HepG2 (cell line): ENCODE results near the gene FAM81A. TPM values are rescaled to one million over a fixed set of nuclear protein-coding genes. Genes with fewer than 3 reads are reported as not detected.

Experiments
- ATAC-seq: fragments of 200-7000 bp; cut with Tn5 transposase; 3 replicates; pipeline ENCODE4 v1.9.1; 2020; ENCODE audit warnings: mild to moderate bottlenecking, moderate library complexity
- BruUV-seq: library from RNA; stranded (reverse); fragments of 400-500 nt; replicated peaks from 2 replicates; lab custom pipeline; 2021; lab: Mats Ljungman, UMichigan
- CTCF ChIA-PET: fragments of 300-600 bp; formaldehyde crosslinking; extraction: SDS; loops from one replicate; lab custom pipeline; 2021; ENCODE audit warnings: low total read pairs, inconsistent platforms, low intra/inter-chr PET ratio; lab: Yijun Ruan, JAX
- POLR2A ChIA-PET: fragments of 350-600 bp; sonication (Branson Sonifier 250); formaldehyde crosslinking; loops from one replicate; lab custom pipeline; 2020; ENCODE audit warnings: antibody characterized with exemption, inconsistent platforms; lab: Yijun Ruan, JAX
- DNase-seq: peaks from one replicate; pipeline ENCODE4 v3.0.0-alpha.2; 2015; ENCODE audit warnings: low spot score
- FAIRE-seq: peaks from 3 replicates; lab custom pipeline; 2011; peaks lifted over from hg19 to GRCh38; lab: Jason Lieb, UNC
- H2AFZ ChIP-seq: one replicate; pipeline ENCODE4 v1.6.1; 2011; ENCODE audit warnings: low read length, inconsistent platforms
- H3K27ac ChIP-seq: fragments of 300-600 bp; 3 replicates; pipeline ENCODE4 v1.8.0; 2011; ENCODE audit warnings: mixed run types, mild to moderate bottlenecking, mixed read lengths, low read length, inconsistent platforms; ENCODE audit not compliant: insufficient read depth; ENCODE audit errors: extremely low read length
- H3K27me3 ChIP-seq, 2 experiments: fragments of 200-600 bp in 1 of 2; 2 replicates in 1 of 2; 3 replicates in 1 of 2; pipeline versions ENCODE4 v1.6.0 to v1.8.0; 2011; ENCODE audit warnings: low read length in 2 of 2, mild to moderate bottlenecking in 2 of 2, moderate library complexity in 2 of 2, inconsistent platforms in 1 of 2; ENCODE audit not compliant: insufficient read depth in 2 of 2, control insufficient read depth in 1 of 2
- H3K36me3 ChIP-seq, 2 experiments: fragments of 200-600 bp in 1 of 2; replicated peaks in 1 of 2; 2 replicates in 1 of 2; 3 replicates in 1 of 2; pipeline versions ENCODE4 v1.5.1 to v1.8.0; 2011; ENCODE audit warnings: low read length in 2 of 2, inconsistent platforms in 1 of 2; ENCODE audit not compliant: insufficient read depth in 2 of 2, control insufficient read depth in 1 of 2
- H3K4me1 ChIP-seq: 2 replicates; pipeline ENCODE4 v1.5.1; 2012; ENCODE audit warnings: low read length, inconsistent platforms; ENCODE audit not compliant: insufficient read depth
- H3K4me2 ChIP-seq: 2 replicates; pipeline ENCODE4 v1.6.0; 2011; ENCODE audit warnings: low read depth, low read length, inconsistent platforms
- H3K4me3 ChIP-seq, 3 experiments: fragments of 200-600 bp in 1 of 3; sonication (generic), shearing (Covaris generic) in 1 of 3; replicated peaks in 1 of 3; 2 replicates each; pipeline ENCODE4 v1.5.1; 2011 to 2016; ENCODE audit warnings: low read length in 3 of 3, inconsistent platforms in 2 of 3, low read depth in 2 of 3, mild to moderate bottlenecking in 2 of 3, control low read depth in 1 of 3, mixed read lengths in 1 of 3; ENCODE audit not compliant: insufficient read depth in 1 of 3
- H3K79me2 ChIP-seq: one replicate; pipeline ENCODE4 v1.6.1; 2011; ENCODE audit warnings: low read length, inconsistent platforms; ENCODE audit not compliant: insufficient read depth
- H3K9ac ChIP-seq: 2 replicates; pipeline ENCODE4 v1.6.0; 2011; ENCODE audit warnings: mild to moderate bottlenecking, low read depth, low read length, inconsistent platforms; ENCODE audit not compliant: insufficient read depth
- H3K9me3 ChIP-seq: 2 replicates; pipeline ENCODE4 v1.5.1; 2012; ENCODE audit warnings: mild to moderate bottlenecking, low read length
- H4K20me1 ChIP-seq: 2 replicates; pipeline ENCODE4 v1.6.0; 2011; ENCODE audit warnings: inconsistent platforms, mild to moderate bottlenecking, low read length, moderate library complexity; ENCODE audit not compliant: insufficient read depth
- AHR ChIP-seq: IDR thresholded peaks from 2 replicates; pipeline ENCODE4 v1.6.1; 2018; ENCODE audit warnings: missing genetic modification reagents, missing compliant biosample characterization
- CAMTA2 ChIP-seq: sonication (generic); formaldehyde crosslinking; IDR thresholded peaks from 2 replicates; pipeline ENCODE4 v1.4.0; 2020; ENCODE audit warnings: mild to moderate bottlenecking, missing genetic modification reagents, borderline replicate concordance
- ELF1 ChIP-seq: sonication (generic); formaldehyde crosslinking; IDR thresholded peaks from 2 replicates; pipeline ENCODE4 v1.4.0; 2020; ENCODE audit warnings: missing genetic modification reagents
- NFATC3 ChIP-seq: sonication (generic); formaldehyde crosslinking; IDR thresholded peaks from 2 replicates; pipeline ENCODE4 v1.5.1; 2020; ENCODE audit warnings: mild to moderate bottlenecking, missing genetic modification reagents
- NFYC ChIP-seq: IDR thresholded peaks from 2 replicates; pipeline ENCODE4 v1.6.1; 2016; ENCODE audit warnings: missing genetic modification reagents, missing compliant biosample characterization
- POGZ ChIP-seq: sonication (generic); formaldehyde crosslinking; IDR thresholded peaks from 2 replicates; pipeline ENCODE4 v1.4.0; 2020; ENCODE audit warnings: mild to moderate bottlenecking, missing genetic modification reagents
- SALL1 ChIP-seq: sonication (generic); formaldehyde crosslinking; IDR thresholded peaks from 2 replicates; pipeline ENCODE4 v1.8.0; 2022; ENCODE audit warnings: mild to moderate bottlenecking, missing genetic modification reagents
- ZKSCAN8 ChIP-seq: IDR thresholded peaks from 2 replicates; pipeline ENCODE4 v1.6.1; 2016; ENCODE audit warnings: borderline replicate concordance, missing genetic modification reagents, missing compliant biosample characterization
- ZNF10 ChIP-seq: sonication (generic); formaldehyde crosslinking; IDR thresholded peaks from 2 replicates; pipeline ENCODE4 v1.4.0; 2020; ENCODE audit warnings: mild to moderate bottlenecking, low read depth, missing genetic modification reagents, borderline replicate concordance
- ZNF605 ChIP-seq: sonication (generic); formaldehyde crosslinking; IDR thresholded peaks from 2 replicates; pipeline ENCODE4 v1.8.0; 2022; ENCODE audit warnings: mild to moderate bottlenecking, missing genetic modification reagents
- ZNF629 ChIP-seq: sonication (generic); formaldehyde crosslinking; conservative IDR thresholded peaks from 2 replicates; pipeline ENCODE4 v1.5.0; 2020; ENCODE audit warnings: missing genetic modification reagents
- WGBS: methylation state at CpG from one replicate; pipeline ENCODE4 v1.1.6; 2017; ENCODE audit warnings: low lambda C conversion rate; 5-methylcytosine and 5-hydroxymethylcytosine counted together
- in situ Hi-C: cut with HindIII; loops from 2 replicates; pipeline ENCODE4 v1.10.0; 2017; ENCODE audit warnings: low pct_unique_long_range_greater_than_20kb; ENCODE audit not compliant: extremely low pct_ligation_motif_present
- intact Hi-C: fragments of 100-400 bp; cut with micrococcal nuclease; formaldehyde crosslinking; loops from one replicate; pipeline ENCODE4 v1.10.0; 2022; ENCODE audit not compliant: unreplicated experiment
- polyA plus RNA-seq, 8 experiments: library from polyadenylated mRNA; depleted of rRNA in 3 of 8; stranded (reverse) in 7 of 8; unstranded in 1 of 8; fragments of >200 nt; fragmentation: Illumina TruSeq in 4 of 8; extraction: Trizol in 4 of 8; gene quantifications; 2 replicates each; pipeline versions ENCODE4 v1.2.1 to v1.2.3, GENCODE V29; 2011 to 2016; ENCODE audit warnings: low read depth in 4 of 8, missing spikeins in 1 of 8, mixed read lengths in 1 of 8; ENCODE audit not compliant: insufficient read depth in 1 of 8
- total RNA-seq, 5 experiments: library from RNA; depleted of rRNA; stranded (reverse); fragments of >200 nt; fragmentation: Illumina TruSeq; extraction: Trizol; gene quantifications; 2 replicates each; pipeline ENCODE4 v1.2.3, GENCODE V29; 2016; ENCODE audit warnings: low read depth in 1 of 5
- TF ChIP-seq, protein P1 (sequence below): sonication (generic); formaldehyde crosslinking; IDR thresholded peaks from 2 replicates; pipeline ENCODE4 v1.4.0; 2020; ENCODE audit warnings: missing genetic modification reagents
- TF ChIP-seq, protein P2 (sequence below): sonication (generic); formaldehyde crosslinking; IDR thresholded peaks from 2 replicates; pipeline ENCODE4 v1.4.0; 2020; ENCODE audit warnings: missing genetic modification reagents
- TF ChIP-seq, protein P3 (sequence below): sonication (generic); formaldehyde crosslinking; IDR thresholded peaks from 2 replicates; pipeline ENCODE4 v1.4.0; 2020; ENCODE audit warnings: missing genetic modification reagents

Gene FAM81A
- total and polyA plus RNA-seq, 2 of the 13 experiments (the other 11 are each of a cell fraction or from before 2014, with no cell fraction given): 0.09 TPM; not detected in 1

DNA sequence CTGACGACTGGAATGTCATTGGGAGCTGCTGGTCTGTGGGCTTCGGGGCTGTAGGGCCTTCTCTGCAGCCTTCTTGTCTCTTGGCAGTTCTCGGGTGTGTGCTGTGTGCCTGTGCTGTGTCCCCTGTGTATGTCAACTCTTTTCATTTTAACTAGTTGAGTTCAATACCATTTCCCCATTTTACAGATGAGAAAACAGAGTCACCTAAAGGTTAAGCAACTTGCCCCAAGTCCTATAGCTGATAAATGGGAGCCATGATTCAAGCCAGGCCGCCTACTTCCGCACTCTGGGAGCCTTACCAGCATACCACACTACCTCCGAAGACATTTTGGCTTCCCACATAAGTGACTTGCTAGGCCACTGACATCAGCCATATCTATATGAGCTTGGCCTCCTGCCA lies 85.7 kb downstream of the FAM81A start:
- Histone ChIP-seq H3K36me3 (no peaks in the 10 kb centered on the region), H3K4me2 (peak overlapping the region; percentile 65), H3K9me3 (no peaks in the 10 kb centered on the region), H3K27ac (no peak overlapping the region), H3K79me2 (no peaks in the 10 kb centered on the region), H3K27me3 (peaks cover 0 to 5% of the 10 kb centered on the region in 2 experiments; a peak in 1 of 5 replicates), H2AFZ (no peak overlapping the region), H3K4me3 (peak overlapping the region in 1 of 3 experiments; percentile 56; a peak in 1 of 6 replicates), H4K20me1 (no peaks in the 10 kb centered on the region), H3K4me1 (peaks cover 18% of the 10 kb centered on the region), H3K9ac (no peak overlapping the region)
- ATAC-seq: no peak; the same call in 2 of the 3 replicates
- BruUV-seq: no TSS peak
- TF ChIP-seq SALL1 (CRISPR knock-in tag): no peak
- no peak for TF ChIP-seq NFYC (CRISPR knock-in tag)
- TF ChIP-seq ZNF10: no peak
- no peak for TF ChIP-seq ZNF605
- TF ChIP-seq NFATC3 (CRISPR knock-in tag): no peak
- no peak for TF ChIP-seq ZKSCAN8 (CRISPR knock-in tag)
- peak; percentile 74; the same call in 1 of the 2 replicates for TF ChIP-seq ZNF629 (CRISPR knock-in tag)
- no peak for FAIRE-seq
- in situ Hi-C loops: no loop called here
- CTCF ChIA-PET: no interaction called here
- intact Hi-C loops: no loop called here
- WGBS: 73% methylated on average over 5 of the region's 6 CpGs
- POLR2A ChIA-PET: interaction anchor here (1.3 kb wide), 1 partner anchor 134 kb away, joined by 3 read pairs; the partner anchor contains the start of gene GTF2A2
- no peak for DNase-seq

DNA sequence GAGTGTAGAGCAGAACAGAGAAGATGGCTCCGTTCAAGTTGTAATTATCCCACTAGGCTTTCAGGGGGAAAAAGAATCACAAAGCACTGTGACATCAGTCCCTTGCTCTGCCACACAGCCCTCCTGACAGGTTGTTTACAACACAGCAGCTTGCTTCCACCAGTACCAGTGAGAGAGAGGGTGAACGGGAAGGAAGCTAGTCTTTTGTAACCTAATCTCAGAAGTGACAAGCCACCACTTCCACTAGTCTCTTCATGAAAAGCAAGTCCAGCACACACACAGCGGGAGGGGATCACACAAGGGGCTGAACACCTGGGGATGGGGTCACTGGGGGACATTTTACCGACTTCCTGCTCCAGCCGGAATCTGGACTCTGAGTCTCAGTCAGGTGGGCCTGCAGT lies 86.3 kb downstream of the FAM81A start:
- Histone ChIP-seq H3K27me3 (peaks cover 0 to 5% of the 10 kb centered on the region in 2 experiments; a peak in 1 of 5 replicates), H3K4me1 (peaks cover 24% of the 10 kb centered on the region), H3K27ac (no peak overlapping the region), H2AFZ (peak overlapping the region; percentile 88), H3K4me2 (peak overlapping the region; percentile 65), H4K20me1 (no peaks in the 10 kb centered on the region), H3K9me3 (no peaks in the 10 kb centered on the region), H3K9ac (no peak overlapping the region), H3K79me2 (no peaks in the 10 kb centered on the region), H3K36me3 (no peaks in the 10 kb centered on the region), H3K4me3 (peak overlapping the region; percentile 14 to 56 (median 44); a peak in 5 of 6 replicates)
- ChIA-PET POLR2A (interaction anchor here (1.3 kb wide), 1 partner anchor 133 kb away, joined by 3 read pairs; the partner anchor contains the start of gene GTF2A2), CTCF (no interaction called here)
- no peak for FAIRE-seq
- ATAC-seq: peak; percentile 58
- DNase-seq: no peak
- in situ Hi-C loops: no loop called here
- 6% methylated on average over 5 of the region's 5 CpGs for WGBS
- no TSS peak for BruUV-seq
- intact Hi-C loops: no loop called here
- TF ChIP-seq, protein P1, sequence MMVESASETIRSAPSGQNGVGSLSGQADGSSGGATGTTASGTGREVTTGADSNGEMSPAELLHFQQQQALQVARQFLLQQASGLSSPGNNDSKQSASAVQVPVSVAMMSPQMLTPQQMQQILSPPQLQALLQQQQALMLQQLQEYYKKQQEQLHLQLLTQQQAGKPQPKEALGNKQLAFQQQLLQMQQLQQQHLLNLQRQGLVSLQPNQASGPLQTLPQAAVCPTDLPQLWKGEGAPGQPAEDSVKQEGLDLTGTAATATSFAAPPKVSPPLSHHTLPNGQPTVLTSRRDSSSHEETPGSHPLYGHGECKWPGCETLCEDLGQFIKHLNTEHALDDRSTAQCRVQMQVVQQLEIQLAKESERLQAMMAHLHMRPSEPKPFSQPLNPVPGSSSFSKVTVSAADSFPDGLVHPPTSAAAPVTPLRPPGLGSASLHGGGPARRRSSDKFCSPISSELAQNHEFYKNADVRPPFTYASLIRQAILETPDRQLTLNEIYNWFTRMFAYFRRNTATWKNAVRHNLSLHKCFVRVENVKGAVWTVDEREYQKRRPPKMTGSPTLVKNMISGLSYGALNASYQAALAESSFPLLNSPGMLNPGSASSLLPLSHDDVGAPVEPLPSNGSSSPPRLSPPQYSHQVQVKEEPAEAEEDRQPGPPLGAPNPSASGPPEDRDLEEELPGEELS: no peak
- TF ChIP-seq POGZ (CRISPR knock-in tag) (0 out of 2 replicates have a peak, but pooled peaks have one; percentile 23), ELF1 (peak; percentile 16; the same call in 1 of the 2 replicates), AHR (CRISPR knock-in tag) (no peak), CAMTA2 (CRISPR knock-in tag) (0 out of 2 replicates have a peak, but pooled peaks have one; percentile 39)
- TF ChIP-seq, protein P2, sequence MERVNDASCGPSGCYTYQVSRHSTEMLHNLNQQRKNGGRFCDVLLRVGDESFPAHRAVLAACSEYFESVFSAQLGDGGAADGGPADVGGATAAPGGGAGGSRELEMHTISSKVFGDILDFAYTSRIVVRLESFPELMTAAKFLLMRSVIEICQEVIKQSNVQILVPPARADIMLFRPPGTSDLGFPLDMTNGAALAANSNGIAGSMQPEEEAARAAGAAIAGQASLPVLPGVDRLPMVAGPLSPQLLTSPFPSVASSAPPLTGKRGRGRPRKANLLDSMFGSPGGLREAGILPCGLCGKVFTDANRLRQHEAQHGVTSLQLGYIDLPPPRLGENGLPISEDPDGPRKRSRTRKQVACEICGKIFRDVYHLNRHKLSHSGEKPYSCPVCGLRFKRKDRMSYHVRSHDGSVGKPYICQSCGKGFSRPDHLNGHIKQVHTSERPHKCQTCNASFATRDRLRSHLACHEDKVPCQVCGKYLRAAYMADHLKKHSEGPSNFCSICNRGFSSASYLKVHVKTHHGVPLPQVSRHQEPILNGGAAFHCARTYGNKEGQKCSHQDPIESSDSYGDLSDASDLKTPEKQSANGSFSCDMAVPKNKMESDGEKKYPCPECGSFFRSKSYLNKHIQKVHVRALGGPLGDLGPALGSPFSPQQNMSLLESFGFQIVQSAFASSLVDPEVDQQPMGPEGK (CRISPR knock-in tag): peak; percentile 13; the same call in 1 of the 2 replicates
- TF ChIP-seq, protein P3, sequence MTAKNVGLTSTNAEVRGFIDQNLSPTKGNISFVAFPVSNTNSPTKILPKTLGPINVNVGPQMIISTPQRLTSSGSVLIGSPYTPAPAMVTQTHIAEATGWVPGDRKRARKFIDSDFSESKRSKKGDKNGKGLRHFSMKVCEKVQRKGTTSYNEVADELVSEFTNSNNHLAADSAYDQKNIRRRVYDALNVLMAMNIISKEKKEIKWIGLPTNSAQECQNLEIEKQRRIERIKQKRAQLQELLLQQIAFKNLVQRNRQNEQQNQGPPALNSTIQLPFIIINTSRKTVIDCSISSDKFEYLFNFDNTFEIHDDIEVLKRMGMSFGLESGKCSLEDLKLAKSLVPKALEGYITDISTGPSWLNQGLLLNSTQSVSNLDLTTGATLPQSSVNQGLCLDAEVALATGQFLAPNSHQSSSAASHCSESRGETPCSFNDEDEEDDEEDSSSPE (CRISPR knock-in tag): no peak
